GM23248 (cell line): ENCODE results near the gene PPFIA1. TPM values are rescaled to one million over a fixed set of nuclear protein-coding genes. Genes with fewer than 3 reads are reported as not detected.

Experiments used
- DNase-seq: peaks from one replicate; pipeline ENCODE4 v3.0.0-alpha.2; 2015
- H2AFZ ChIP-seq: fragments of 200-600 bp; sonication (generic); 2 replicates; pipeline ENCODE4 v1.6.1; 2016; ENCODE audit warnings: antibody characterized with exemption
- H3F3A ChIP-seq: fragments of 200-600 bp; sonication (generic); 2 replicates; pipeline ENCODE4 v1.6.1; 2016; ENCODE audit warnings: mild to moderate bottlenecking, antibody characterized with exemption, mixed run types; ENCODE audit not compliant: insufficient read depth
- H3K27ac ChIP-seq: fragments of 200-600 bp; sonication (generic); 2 replicates; pipeline ENCODE4 v1.5.1; 2016; ENCODE audit warnings: mild to moderate bottlenecking
- H3K27me3 ChIP-seq: fragments of 200-600 bp; sonication (generic); replicated peaks from 2 replicates; pipeline ENCODE4 v1.6.1; 2016; ENCODE audit warnings: mild to moderate bottlenecking; ENCODE audit not compliant: insufficient read depth
- H3K36me3 ChIP-seq: fragments of 200-600 bp; sonication (generic); 2 replicates; pipeline ENCODE4 v1.6.1; 2016; ENCODE audit warnings: low read depth, mild to moderate bottlenecking
- H3K4me1 ChIP-seq: fragments of 200-600 bp; sonication (generic); 2 replicates; pipeline ENCODE4 v1.6.1; 2016; ENCODE audit warnings: mild to moderate bottlenecking; ENCODE audit not compliant: insufficient read depth
- H3K4me2 ChIP-seq: fragments of 200-600 bp; sonication (generic); one replicate; pipeline ENCODE4 v1.6.1; 2016; ENCODE audit warnings: mild to moderate bottlenecking; ENCODE audit not compliant: unreplicated experiment
- H3K4me3 ChIP-seq: fragments of 200-600 bp; sonication (generic); 2 replicates; pipeline ENCODE4 v1.5.1; 2016; ENCODE audit warnings: mild to moderate bottlenecking
- H3K79me2 ChIP-seq: fragments of 200-600 bp; sonication (generic); 2 replicates; pipeline ENCODE4 v1.6.1; 2016; ENCODE audit warnings: mild to moderate bottlenecking; ENCODE audit not compliant: insufficient read depth
- H3K9ac ChIP-seq: fragments of 200-600 bp; sonication (generic); 2 replicates; pipeline ENCODE4 v1.6.1; 2016; ENCODE audit warnings: mild to moderate bottlenecking
- H3K9me2 ChIP-seq: fragments of 200-600 bp; sonication (generic); 2 replicates; pipeline ENCODE4 v1.6.1; 2016; ENCODE audit warnings: mixed run types, mild to moderate bottlenecking, moderate library complexity; ENCODE audit not compliant: insufficient read depth
- H3K9me3 ChIP-seq: fragments of 200-600 bp; sonication (generic); one replicate; pipeline ENCODE4 v1.6.1; 2017; ENCODE audit warnings: low read depth
- H4K20me1 ChIP-seq: fragments of 200-600 bp; sonication (generic); 2 replicates; pipeline ENCODE4 v1.6.0; 2016; ENCODE audit not compliant: insufficient read depth
- EZH2 ChIP-seq: fragments of 200-600 bp; sonication (generic); IDR thresholded peaks from 2 replicates; pipeline ENCODE4 v1.6.1; 2018; ENCODE audit warnings: antibody characterized with exemption, mild to moderate bottlenecking; ENCODE audit not compliant: insufficient read depth, poor library complexity, severe bottlenecking
- EZH2phosphoT487 ChIP-seq: fragments of 200-600 bp; sonication (generic); IDR thresholded peaks from 2 replicates; pipeline ENCODE4 v1.6.1; 2018; ENCODE audit warnings: antibody characterized with exemption, moderate library complexity, mild to moderate bottlenecking, low read depth; ENCODE audit not compliant: insufficient read depth
- WGBS, 2 experiments: methylation state at CpG; one replicate each; pipeline ENCODE4 v1.1.6; 2015 to 2017; ENCODE audit warnings: low lambda C conversion rate in 2 of 2, low coverage in 1 of 2; ENCODE audit errors: missing lambda C conversion rate in 2 of 2; 5-methylcytosine and 5-hydroxymethylcytosine counted together
- in situ Hi-C: fragments of 300-500 bp; cut with MboI; formaldehyde crosslinking; loops from 2 replicates; pipeline ENCODE4 v1.15.0; 2020
- polyA plus RNA-seq: library from polyadenylated mRNA; unstranded; fragments of >200 nt; fragmentation: Nextera tagmentation; extraction: Ambion mirVana; gene quantifications from 2 replicates; pipeline ENCODE4 v1.2.1, GENCODE V29; 2016
- total RNA-seq: library from RNA; depleted of rRNA; stranded (reverse); fragments of >200 nt; shearing (Covaris generic); gene quantifications from 2 replicates; pipeline ENCODE4 v1.2.3, GENCODE V29; 2014

PPFIA1 gene
- total and polyA plus RNA-seq, 2 experiments from 2014 or later: 22.8 to 36.9 TPM

DNA sequence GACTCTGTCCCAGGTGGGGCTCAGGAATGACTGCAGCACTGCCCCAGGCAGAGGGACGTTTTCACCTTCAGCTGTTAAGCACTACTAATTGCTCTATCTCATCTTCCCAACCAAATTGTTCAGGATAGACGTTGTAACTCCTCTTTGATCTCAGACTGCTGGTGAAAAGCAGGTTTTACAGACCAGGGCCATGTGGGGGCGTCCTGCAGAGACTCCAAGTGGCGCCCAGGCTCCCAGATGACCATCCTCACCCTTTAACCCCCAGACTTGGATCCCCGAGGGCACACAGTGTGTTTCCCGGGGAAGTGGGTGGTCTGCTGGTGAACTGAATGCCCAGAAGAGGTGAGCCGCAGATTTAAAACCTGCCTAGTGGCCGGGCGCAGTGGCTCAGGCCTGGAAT lies 43.5 kb upstream of the PPFIA1 start:
- Histone ChIP-seq H3K4me1 (no peaks in the 10 kb centered on the region), H2AFZ (no peak overlapping the region), H3K79me2 (no peaks in the 10 kb centered on the region), H3K9ac (no peak overlapping the region), H3K36me3 (no peaks in the 10 kb centered on the region), H3K27me3 (peaks cover 61% of the 10 kb centered on the region), H3K27ac (no peak overlapping the region), H3K4me3 (no peak overlapping the region), H3F3A (no peaks in the 10 kb centered on the region), H3K9me3 (no peaks in the 10 kb centered on the region), H4K20me1 (no peaks in the 10 kb centered on the region), H3K4me2 (no peak overlapping the region), H3K9me2 (no peaks in the 10 kb centered on the region)
- 55 to 62% methylated on average over 9 of the region's 9 CpGs for WGBS, 2 experiments
- in situ Hi-C loops: no loop called here
- DNase-seq: peak; percentile 38
- no peak for TF ChIP-seq EZH2
- no peak for TF ChIP-seq EZH2phosphoT487

- Histone ChIP-seq H3K27ac (no peak overlapping the region), H3K27me3 (peaks cover 50% of the 10 kb centered on the region), H4K20me1 (no peaks in the 10 kb centered on the region), H3K36me3 (no peaks in the 10 kb centered on the region), H3K9me3 (no peaks in the 10 kb centered on the region), H3F3A (peaks cover 14% of the 10 kb centered on the region), H3K4me2 (no peak overlapping the region), H3K4me3 (no peak overlapping the region), H3K9me2 (no peaks in the 10 kb centered on the region), H2AFZ (no peak overlapping the region), H3K4me1 (no peaks in the 10 kb centered on the region), H3K79me2 (no peaks in the 10 kb centered on the region), H3K9ac (no peak overlapping the region)
- TF ChIP-seq EZH2 (no peak), EZH2phosphoT487 (no peak)
- 80 to 81% methylated on average over 9 to 10 of the region's 10 CpGs for WGBS, 2 experiments
- no peak for DNase-seq
- in situ Hi-C loops: no loop called here
Measured at GRCh38 chr11:70229737-70230136, 40.8 kb upstream of the PPFIA1 start.

DNA sequence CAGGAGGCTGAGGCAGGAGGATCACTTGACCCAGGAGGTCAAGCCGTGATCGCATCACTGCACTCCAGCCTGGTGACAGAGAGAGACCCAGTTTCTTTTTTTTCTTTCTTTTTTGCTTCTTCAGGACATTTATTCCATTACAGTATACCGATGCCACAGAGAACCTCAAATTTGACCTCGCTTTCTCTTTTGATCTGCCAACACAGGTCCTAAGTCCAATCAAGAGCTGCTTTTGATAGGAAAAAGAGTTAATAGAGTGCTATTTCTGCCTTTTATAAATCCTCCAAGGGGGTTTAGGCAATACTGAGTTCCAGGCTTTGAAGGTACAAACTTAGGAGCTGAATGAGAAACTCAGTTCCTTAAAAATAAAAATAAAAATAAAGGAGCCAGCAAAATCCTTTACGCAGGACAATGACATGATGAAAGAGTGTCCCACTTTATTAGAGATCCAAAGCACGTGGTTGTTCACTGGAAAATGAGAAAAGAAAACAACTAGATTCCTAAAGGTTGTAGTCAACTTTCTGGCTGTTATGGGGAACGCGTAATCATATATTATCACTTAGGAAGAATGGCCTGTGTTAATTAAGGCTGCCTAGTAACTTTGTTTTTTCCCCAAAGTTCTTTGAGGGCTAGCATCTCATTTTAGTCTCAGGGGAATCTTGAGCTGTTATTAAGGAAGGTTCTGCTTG lies 40.2 kb upstream of the PPFIA1 start:
- no peaks in the 10 kb centered on the region for H4K20me1 ChIP-seq
- H3K9me2 ChIP-seq: no peaks in the 10 kb centered on the region
- H3K9ac ChIP-seq: no peak overlapping the region
- 70 to 72% methylated on average over 8 of the region's 8 CpGs for whole genome bisulfite sequencing, 2 experiments
- H2AFZ ChIP-seq: no peak overlapping the region
- H3K4me1 ChIP-seq: no peaks in the 10 kb centered on the region
- peaks cover 45% of the 10 kb centered on the region for H3K27me3 ChIP-seq
- TF ChIP-seq EZH2phosphoT487: no peak
- no peak for TF ChIP-seq EZH2
- H3K4me3 ChIP-seq: no peak overlapping the region
- DNase-seq: no peak
- no peak overlapping the region for H3K4me2 ChIP-seq
- H3K27ac ChIP-seq: no peak overlapping the region
- in situ Hi-C loops: no loop called here
- no peaks in the 10 kb centered on the region for H3K79me2 ChIP-seq
- no peaks in the 10 kb centered on the region for H3K9me3 ChIP-seq
- peaks cover 14% of the 10 kb centered on the region for H3F3A ChIP-seq
- no peaks in the 10 kb centered on the region for H3K36me3 ChIP-seq

DNA sequence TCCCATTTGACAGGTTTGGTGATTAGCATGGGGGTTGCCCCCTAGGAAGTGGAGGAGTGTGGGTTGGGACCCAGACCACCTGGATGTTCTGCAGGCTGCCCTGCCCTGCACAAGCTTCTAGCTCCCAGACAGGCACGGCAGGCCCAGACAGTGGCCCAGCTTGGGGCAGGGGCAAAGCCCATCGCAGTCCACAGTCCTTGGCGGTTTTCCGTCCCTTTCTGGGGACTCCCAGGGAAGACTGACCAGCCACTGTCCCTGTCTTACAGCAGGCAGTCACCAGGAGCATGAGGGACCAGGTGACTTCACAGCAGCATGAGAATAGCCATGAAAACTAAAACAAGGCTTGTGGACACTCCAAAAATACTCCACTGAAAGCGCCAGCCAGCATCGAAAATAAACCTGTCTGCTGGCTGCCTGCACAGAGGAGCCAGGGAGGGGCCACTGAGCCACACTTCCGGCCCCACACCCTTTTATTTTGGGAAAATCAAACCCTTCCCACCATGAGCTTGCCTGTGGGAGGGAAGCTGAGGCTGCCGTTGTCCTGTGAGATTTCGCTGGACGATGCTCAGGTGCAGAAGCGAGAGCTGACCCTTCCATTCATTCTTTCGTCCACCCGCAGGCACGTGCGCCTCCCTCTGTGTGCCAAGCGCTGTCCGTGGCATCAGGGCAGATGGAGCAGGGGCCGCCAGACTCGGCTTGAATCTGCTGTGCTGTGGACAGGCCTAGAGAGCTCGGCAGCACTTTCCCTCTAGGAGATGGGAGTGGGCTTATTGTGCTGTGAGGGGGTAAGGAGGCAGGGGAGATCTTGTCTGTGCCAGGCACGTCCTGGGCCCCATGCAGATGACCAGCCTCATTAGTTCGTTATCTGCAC lies 39.4 kb upstream of the PPFIA1 start:
- Histone ChIP-seq H2AFZ (no peak overlapping the region), H3K36me3 (no peaks in the 10 kb centered on the region), H3K9ac (no peak overlapping the region), H3K9me2 (no peaks in the 10 kb centered on the region), H3K27ac (no peak overlapping the region), H3K9me3 (no peaks in the 10 kb centered on the region), H3K4me2 (no peak overlapping the region), H3K27me3 (peaks cover 39% of the 10 kb centered on the region), H3K4me3 (no peak overlapping the region), H4K20me1 (no peaks in the 10 kb centered on the region), H3K79me2 (no peaks in the 10 kb centered on the region), H3K4me1 (no peaks in the 10 kb centered on the region), H3F3A (peaks cover 14% of the 10 kb centered on the region)
- 69 to 71% methylated on average over 22 of the region's 22 CpGs for WGBS, 2 experiments
- no peak for TF ChIP-seq EZH2
- no peak for TF ChIP-seq EZH2phosphoT487
- in situ Hi-C loops: no loop called here
- no peak for DNase-seq
